NCI-H446 (cell line): ENCODE results near the gene ZC3H8.
"Not testable (repeated sequence)": the region's sequence is repeated elsewhere in the genome, so short reads cannot be mapped to it uniquely, and the experiment has no call there.

Source experiments
- DNase-seq, 2 experiments: peaks; one replicate each; lab custom pipeline; 2025; lab: John Stamatoyannopoulos, UW

ZC3H8 gene

GRCh38 chr2:112254466-112255240, at the start of gene ZC3H8:
TSS of gene ZC3H8 (minus strand) at chr2:112255042. CDS start at chr2:112254981, 61 bp downstream.
- DNase-seq: peak; percentile 68 to 94

- DNase-seq: no peak
Observed at GRCh38 chr2:112304298-112304941, 49.6 kb upstream of the ZC3H8 start.

GRCh38 chr2:112301973-112302372, 47.1 kb upstream of the ZC3H8 start:
- DNase-seq: no peak

GRCh38 chr2:112301171-112301584, 46.3 kb upstream of the ZC3H8 start:
- DNase-seq: no peak

- DNase-seq: no peak
Observed at GRCh38 chr2:112296407-112296806, 41.6 kb upstream of the ZC3H8 start.

- DNase-seq: no peak
Observed at GRCh38 chr2:112295407-112296078, 40.7 kb upstream of the ZC3H8 start.

GRCh38 chr2:112293636-112294401, 39.0 kb upstream of the ZC3H8 start:
- no peak for DNase-seq

- DNase-seq: no peak
Observed at GRCh38 chr2:112290648-112291047, 35.8 kb upstream of the ZC3H8 start.

- no peak for DNase-seq
Observed at GRCh38 chr2:112290088-112290487, 35.2 kb upstream of the ZC3H8 start.

GRCh38 chr2:112283535-112283934, 28.7 kb upstream of the ZC3H8 start:
- DNase-seq: not testable (repeated sequence)

GRCh38 chr2:112282066-112282465, 27.2 kb upstream of the ZC3H8 start:
- not testable (repeated sequence) for DNase-seq

GRCh38 chr2:112277596-112278220, 22.9 kb upstream of the ZC3H8 start:
- no peak for DNase-seq

- DNase-seq: no peak
Observed at GRCh38 chr2:112276954-112277353, 22.1 kb upstream of the ZC3H8 start.

GRCh38 chr2:112275887-112276773, 21.3 kb upstream of the ZC3H8 start:
- peak; percentile 86 to 87 for DNase-seq

- DNase-seq: peak; percentile 76 to 99
Observed at GRCh38 chr2:112275311-112275886, 20.6 kb upstream of the ZC3H8 start, which contains the start of gene ZC3H6. TSS of gene ZC3H6 (plus strand) at chr2:112275597. CDS start at chr2:112275995, 398 bp downstream.

GRCh38 chr2:112273349-112273748, 18.5 kb upstream of the ZC3H8 start:
- DNase-seq: no peak

- DNase-seq: no peak
Observed at GRCh38 chr2:112272669-112273068, 17.8 kb upstream of the ZC3H8 start.

GRCh38 chr2:112268547-112268946, 13.7 kb upstream of the ZC3H8 start:
- no peak for DNase-seq

- no peak for DNase-seq
Observed at GRCh38 chr2:112262876-112263275, 8.0 kb upstream of the ZC3H8 start.

- DNase-seq: no peak
Observed at GRCh38 chr2:112260295-112260625, 5.4 kb upstream of the ZC3H8 start.
